Stimulated activated CD8-positive, alpha-beta memory T cell treated with anti-CD3 and anti-CD28 coated beads, Interleukin-4, amount 100 ng/mL, for 24 hours (primary cell): Measurements from ENCODE around the gene TEX55.
"Not testable (repeated sequence)": the region's sequence is repeated elsewhere in the genome, so short reads cannot be mapped to it uniquely, and the experiment has no call there.

Experiments used
- DNase-seq: peaks from one replicate; pipeline ENCODE4 v3.0.0-alpha.2; 2020; ENCODE audit warnings: low read depth

The TEX55 gene

GRCh38 chr3:119160815-119161214, 14.8 kb downstream of the TEX55 start:
- DNase-seq = no peak

- no peak for DNase-seq
These were observed 15.3 kb downstream of the TEX55 start for GRCh38 chr3:119161240-119161639.

GRCh38 chr3:119164745-119165144, 18.8 kb downstream of the TEX55 start:
- DNase-seq = not testable (repeated sequence)

- DNase-seq = no peak
These were observed 24.9 kb downstream of the TEX55 start for GRCh38 chr3:119170821-119171220.

- DNase-seq = no peak
These were observed 27.4 kb downstream of the TEX55 start, which contains the start of gene UPK1B for GRCh38 chr3:119173325-119173724. Gene UPK1B, plus strand, starts transcription at chr3:119173598. Its CDS starts 13,144 bp downstream, at chr3:119186742.

- no peak for DNase-seq
These were observed 30.1 kb downstream of the TEX55 start for GRCh38 chr3:119175872-119176756.

GRCh38 chr3:119176778-119177177, 30.8 kb downstream of the TEX55 start:
- no peak for DNase-seq

GRCh38 chr3:119177321-119177720, 31.4 kb downstream of the TEX55 start:
- DNase-seq = no peak

GRCh38 chr3:119181765-119182164, 35.8 kb downstream of the TEX55 start:
- DNase-seq = no peak

GRCh38 chr3:119184111-119184510, 38.1 kb downstream of the TEX55 start:
- DNase-seq = no peak

- no peak for DNase-seq
These were observed 39.0 kb downstream of the TEX55 start for GRCh38 chr3:119184796-119185570.

GRCh38 chr3:119187266-119187665, 41.3 kb downstream of the TEX55 start:
- no peak for DNase-seq

GRCh38 chr3:119191800-119192199, 45.8 kb downstream of the TEX55 start:
- no peak for DNase-seq

- no peak for DNase-seq
These were observed 48.5 kb downstream of the TEX55 start for GRCh38 chr3:119194237-119195150.

- no peak for DNase-seq
These were observed 49.1 kb downstream of the TEX55 start for GRCh38 chr3:119195151-119195476.

- no peak for DNase-seq
These were observed 49.9 kb downstream of the TEX55 start for GRCh38 chr3:119195911-119196310.
